ENCODE measurements around the gene CPNE5.

CPNE5 gene

DNA sequence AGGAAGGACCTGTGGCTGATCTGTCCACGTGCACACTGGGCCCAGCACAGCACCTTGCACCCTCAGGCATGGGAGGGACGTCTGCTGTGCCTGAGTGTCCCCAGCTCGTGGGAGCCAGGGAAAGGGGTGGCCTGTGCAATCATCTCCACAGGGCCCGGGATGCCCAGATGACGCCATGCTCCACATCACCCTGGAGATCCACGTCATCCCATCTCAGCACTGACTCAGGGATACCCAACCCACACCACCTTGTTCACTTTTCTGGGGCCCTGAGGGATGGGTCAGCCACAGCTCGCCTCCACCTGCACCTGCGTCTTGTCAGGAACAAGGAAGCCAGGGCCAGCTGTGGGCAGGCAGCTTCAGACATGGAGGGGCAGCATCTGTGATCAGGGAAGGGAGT is 93.4 kb downstream of the CPNE5 start:
- DNase-seq (ENCODE audit: low read depth in 2 of 2) = no peak

DNA sequence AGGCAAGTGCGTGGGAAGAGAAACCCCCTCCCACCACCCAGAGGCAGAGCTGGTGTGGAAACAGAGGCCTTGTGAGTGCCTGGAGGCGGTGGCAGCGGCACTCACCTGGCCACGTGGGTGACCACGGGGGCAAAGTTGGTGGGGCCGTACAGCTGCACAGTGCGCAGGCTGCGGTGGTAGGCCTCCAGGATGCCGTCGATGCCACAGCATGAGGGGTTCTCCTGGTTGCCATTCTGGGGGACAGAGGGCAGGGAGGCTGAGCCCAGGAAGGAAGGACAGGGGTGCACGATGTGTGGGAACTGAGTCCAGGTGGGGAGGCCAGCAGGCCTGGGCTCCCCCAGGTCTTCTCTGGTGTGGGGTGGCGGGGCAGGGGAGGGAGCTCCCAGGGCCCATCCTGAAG is 94.0 kb downstream of the CPNE5 start:
- no peak for DNase-seq (ENCODE audit: low read depth in 2 of 2)

DNA sequence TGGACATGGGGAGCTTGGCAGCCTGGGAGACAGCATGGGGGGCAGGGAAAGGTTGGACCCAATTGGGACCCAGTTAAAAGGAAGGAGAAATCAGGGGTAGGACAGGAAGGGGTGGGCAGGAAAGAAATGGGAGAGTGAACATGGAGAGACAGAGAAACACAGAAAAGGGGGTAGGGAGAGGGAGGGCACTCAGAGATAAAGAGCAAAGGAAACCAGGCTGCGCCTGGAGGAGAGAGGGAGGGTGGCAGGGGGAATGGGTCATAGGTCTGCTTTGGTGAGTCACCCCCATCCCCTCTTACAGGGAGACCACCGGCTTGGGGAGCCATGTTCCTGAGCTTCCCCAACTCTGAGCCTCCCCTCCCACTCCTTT is 95.0 kb downstream of the CPNE5 start:
- no peak for DNase-seq (ENCODE audit: low read depth in 2 of 2)

DNA sequence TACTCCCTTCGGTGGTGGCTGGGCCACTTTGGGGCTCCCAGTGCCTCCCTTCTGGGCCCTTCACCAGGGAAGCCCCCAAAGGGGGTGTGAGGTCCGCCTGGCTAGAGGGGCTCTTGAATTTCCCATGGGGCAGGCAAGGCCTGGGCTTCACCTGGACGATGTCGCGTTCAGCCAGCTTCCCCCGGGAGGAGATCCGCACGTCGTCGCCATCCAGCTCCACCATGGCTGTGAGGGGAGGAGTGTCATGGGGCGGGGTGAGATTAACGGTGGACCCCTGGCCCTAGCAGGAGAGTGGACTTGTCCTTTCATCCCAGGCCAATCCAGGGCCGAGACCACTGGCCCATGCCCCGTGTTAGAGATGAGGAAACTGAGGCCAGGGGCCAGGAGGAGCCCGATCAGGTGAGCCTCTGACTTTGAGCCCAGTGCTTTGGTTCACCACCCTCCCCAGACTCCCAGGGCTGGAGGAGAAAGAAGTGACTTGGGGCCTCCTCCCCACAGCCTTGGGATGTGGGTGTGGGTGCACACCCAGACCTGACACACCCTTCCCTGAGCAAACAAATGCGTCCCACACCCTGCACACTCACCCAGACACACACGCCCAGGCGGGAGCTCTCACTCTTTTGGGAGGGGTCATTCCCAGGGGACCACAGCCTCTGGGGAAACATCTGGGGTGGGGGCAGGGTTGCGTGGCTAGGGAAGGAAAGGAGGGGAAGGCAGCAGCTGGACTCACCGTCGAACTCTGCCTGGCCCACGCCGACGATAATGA is 95.5 kb downstream of the CPNE5 start:
- no peak for DNase-seq (ENCODE audit: low read depth in 2 of 2)

DNA sequence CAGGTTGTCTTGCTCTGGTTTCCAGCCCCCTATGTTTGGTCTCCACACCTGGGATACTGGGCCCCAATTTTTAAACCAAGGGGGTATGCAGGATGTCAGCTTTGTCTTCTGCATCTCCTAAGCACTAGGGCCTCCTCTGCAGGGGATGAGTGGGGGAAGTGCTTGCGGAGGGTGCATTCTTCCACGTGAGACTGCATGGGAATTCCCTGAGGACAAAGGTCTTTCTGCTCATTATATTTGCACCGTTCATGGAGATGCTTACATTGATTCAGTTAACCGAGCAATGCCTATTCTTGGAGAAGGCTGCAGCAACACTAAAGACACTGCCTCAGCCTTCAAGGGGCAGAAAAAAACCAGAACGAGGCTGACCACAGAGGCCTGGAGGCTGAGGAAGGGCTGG is 96.2 kb downstream of the CPNE5 start:
- DNase-seq (ENCODE audit: low read depth in 2 of 2) = no peak

DNA sequence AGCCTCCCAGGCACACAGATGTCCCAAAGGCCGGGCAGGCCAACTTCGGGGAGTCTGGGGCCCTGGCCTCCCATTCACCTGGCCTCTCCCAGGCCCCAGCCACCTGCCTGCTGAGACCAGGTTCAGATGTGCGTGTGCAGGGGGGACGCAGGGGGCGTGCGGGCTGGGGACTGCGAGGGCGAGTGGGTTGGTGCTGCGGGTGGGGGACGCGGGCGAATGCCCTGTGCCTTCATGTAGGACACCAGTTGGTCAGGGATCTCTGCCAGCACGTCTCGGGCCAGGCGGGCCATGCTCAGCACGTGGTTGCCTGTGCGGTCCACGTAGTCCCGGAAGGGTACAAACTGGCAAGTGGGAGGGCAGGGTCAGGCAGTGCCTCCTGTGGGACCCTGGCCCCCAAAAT is 97.1 kb downstream of the CPNE5 start:
- DNase-seq (ENCODE audit: low read depth in 2 of 2) = no peak

DNA sequence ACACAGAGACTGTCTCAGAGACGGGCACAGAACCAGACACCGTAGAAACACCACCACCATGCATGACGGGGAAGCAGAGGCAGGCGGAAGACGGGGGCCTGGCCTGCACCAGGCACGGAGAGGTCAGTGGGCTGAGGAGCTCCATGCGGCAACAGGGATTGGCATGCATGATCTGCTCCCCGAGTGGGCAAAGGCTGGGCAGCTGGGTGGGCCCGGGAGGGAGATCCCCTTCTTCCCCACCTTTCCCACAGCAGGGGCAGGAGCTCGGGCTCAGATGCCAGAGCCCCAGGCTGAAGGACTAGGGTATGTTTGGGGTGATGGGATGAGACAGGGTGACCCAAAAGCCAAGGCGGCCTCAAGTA is 98.4 kb downstream of the CPNE5 start:
- DNase-seq (ENCODE audit: low read depth in 2 of 2) = no peak

DNA sequence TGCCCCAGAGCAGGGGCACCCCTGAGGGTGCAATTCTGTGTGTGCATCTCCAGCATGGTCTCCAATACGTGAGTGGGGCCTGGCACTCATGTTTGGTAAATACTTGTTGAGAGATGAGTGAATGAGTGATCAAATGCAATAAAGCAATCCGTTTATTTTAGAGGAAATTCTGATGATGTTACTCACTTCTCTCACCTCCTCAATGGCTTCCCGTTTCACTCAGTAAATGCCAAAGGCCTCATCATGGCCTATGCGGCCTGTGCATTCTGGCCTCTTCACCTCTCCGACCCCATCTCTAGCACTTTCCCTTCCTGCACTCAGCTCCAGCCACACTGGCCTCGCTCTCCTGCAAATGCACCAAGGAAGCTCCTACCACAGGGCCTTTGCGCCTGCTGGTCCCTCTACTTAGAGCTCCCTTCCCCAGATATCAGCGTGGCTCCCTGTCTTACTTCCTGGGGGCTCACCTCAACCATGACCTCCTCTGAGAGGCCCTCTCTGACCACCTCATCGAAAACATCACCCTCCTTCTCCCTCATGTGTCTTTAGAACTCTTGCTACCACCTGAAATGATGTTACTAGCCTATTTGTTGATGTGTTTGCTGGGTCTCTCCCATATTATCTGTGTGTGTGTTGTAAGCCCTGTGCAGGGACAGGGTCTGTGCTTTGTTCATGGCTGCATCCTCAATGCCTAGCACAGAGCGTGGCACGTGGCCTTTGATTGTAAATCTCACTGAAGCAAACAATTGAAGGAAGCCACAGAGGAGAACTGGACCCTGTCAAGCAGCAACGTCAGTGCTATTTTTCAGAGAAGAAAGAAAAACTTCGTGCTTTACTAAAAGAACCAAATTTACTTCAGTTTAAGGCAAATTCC is 99.1 kb downstream of the CPNE5 start:
- no peak for DNase-seq (ENCODE audit: low read depth in 2 of 2)

DNA sequence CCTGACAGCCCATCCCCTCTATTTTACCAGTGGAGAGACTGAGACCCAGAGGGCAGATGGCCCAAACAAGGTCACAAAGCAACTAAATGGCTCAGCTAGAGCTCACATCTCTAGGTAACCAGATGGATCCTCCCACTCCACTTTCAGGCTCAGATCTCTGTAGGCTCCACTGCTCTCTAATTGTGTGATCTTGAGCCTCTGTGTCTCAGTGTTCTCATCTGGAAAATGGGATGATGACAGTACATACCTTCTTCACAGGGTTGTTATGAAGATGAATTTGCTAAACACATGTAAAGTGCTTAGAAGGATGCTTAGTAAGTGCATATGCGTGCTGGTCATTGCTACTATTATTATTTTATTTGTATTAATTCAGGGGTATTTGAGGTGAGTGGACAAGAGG is 101.1 kb downstream of the CPNE5 start:
- DNase-seq (ENCODE audit: low read depth in 2 of 2) = no peak

DNA sequence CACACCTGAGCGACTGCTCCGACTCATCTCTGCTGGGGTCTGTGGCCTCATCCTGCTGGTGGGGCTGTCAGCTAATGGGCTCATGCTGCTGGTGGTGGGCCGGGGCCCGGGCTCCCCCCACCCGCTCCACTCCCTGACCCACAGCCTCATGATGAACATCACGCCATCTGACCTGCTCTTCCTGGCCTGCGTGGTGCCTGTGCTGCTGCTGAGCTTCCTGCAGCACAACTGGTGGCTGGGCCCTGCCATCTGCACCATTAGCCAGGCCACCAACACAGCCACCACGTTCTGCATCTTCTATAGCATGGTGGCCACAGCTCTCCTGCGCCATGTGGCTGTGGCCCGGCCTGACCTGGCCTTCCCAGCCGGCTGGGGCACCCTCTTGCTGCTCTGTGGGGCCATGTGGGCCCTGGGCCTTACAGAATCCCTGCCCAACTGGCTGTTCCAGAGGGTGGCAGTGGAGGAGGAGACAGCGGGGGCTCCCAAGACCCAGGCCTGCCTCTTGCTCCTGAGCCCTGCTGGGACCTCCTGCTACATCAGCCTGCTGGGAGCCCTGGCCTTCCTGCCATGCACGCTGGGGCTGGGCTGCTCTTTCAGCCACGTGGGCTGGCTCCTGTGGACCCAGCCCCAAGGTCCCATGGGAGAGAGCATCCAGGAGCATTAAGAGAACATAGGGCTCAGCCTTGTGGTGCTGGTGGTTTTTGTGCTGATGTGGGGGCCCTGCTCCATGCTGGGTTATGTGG is 102.0 kb downstream of the CPNE5 start:
- DNase-seq (ENCODE audit: low read depth in 2 of 2) = no peak

DNA sequence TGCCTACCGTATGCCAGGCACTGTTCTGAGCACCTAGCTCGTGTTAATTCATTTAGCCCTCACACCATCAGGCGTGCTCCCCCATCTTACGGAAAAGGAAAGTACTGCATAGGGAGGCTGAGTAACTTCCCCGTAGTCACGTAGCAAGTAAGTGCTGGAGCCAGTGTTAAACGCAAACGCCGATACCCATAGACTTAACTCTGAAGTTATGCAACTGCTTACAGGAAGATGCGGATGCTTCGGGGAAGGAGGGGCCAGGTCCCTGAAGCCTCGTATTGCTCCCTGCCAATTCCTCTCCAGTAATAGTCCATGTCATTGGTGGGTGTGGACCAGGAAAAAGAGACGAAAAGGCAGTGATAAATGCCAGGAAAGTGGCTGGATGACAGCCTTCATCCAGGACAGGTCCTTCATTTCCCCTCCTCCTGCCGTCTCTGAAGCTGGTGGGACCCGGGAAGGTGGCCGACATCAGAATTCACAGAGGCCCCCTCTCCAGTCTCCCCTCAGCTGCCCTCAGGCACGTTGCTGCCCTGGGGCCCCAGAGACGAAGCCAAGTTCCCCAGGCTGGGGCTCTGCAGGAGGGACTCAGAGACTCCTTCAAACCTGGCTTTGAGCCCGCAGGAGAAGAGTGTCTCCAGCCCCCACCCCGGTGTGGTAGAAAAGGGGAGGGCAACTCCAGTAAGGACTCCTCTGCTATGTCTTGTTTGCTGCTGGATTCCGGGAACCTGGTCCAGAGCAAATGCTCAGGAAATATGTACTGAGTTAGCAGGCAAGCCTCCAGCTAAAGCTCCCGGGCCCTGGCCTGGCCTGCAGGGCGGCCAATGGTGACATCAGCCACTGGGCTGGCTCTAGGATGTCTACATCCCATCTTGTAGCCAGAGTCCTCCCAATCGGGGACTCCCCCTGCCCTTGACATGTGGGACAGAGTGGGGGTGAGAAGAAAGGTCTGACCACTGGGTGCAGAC is 103.9 kb downstream of the CPNE5 start:
- DNase-seq (ENCODE audit: low read depth in 2 of 2) = no peak

DNA sequence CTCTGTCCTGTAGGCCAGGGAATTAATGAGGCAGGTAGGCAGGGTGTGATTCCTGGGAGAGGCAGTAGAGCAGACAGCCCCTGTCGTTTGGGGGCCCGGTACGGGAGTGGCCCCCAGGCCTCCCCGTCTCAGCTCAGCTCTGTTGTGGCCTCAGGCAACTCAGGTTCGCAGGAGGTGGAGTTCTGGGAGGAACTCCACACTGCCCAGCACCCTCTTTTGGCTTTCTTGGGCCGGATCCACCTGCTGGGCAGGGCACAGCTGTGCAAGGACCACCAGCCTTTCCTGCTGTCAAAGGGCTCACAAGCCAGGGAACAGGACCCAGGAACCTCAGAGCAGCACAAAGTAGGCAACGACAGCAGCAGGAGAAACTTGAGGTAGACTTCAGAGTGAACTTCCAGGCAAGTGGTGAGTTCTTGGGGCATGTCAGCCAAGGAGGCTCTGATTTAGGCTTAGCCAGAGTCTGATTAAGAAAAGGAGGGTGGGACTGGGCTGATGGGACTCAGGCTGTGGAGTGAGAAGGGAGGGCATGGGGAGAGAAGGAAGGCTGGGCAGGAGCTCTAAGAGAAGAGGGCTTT is 104.7 kb downstream of the CPNE5 start:
- DNase-seq (ENCODE audit: low read depth in 2 of 2) = no peak

DNA sequence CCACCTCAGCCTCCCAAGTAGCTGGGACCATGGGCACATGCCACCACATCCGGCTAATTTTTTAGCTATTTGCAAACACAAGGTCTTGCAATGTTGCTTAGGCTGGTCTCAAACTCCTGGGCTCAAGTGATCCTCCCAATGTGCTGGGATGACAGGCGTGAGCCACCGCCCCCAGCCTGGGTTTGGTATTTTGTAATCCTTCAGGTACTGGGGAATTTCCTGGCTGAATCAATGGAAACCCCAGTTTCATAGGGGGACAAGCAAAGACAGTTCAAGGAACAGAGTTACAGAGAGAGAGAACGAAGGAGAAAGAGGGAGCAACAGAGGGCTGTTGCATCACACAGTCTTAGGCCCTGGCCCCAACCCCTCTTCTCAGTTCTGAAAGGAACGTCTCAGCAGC is 105.9 kb downstream of the CPNE5 start:
- DNase-seq (ENCODE audit: low read depth in 2 of 2) = no peak

DNA sequence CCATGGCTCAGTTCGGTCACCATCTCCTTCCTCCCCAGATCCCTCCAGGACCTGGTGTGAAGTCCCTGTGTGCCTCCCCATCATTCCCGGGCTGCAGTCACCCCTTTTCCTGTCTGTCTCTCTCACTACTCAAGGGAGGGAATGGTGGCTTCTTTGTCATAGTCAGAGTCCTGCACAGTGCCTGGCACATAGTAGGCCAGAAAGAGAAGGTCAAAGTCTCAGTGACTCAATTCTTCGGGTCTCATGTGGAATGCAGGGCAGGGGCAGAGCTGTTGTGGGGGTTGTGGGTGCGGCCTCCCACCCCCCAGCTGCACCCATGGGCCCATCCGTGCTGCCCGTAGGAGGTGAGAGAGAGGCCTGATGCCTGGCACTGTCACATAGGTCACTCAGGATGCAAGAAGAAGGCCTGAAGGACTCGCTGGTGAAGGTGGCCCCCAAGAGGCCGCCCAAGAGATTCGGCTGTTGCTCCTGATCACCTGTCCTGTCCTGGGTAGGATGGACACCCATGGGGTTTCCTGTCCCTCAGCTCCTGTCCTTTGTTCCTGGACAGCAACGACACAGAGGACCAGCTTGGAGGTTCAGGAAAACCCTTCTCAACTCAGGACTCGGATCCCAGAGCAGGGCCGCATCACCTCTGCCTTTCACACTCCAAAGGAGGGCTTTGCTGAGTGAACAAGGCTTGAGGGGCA is 107.5 kb downstream of the CPNE5 start:
- DNase-seq (ENCODE audit: low read depth in 2 of 2) = no peak

DNA sequence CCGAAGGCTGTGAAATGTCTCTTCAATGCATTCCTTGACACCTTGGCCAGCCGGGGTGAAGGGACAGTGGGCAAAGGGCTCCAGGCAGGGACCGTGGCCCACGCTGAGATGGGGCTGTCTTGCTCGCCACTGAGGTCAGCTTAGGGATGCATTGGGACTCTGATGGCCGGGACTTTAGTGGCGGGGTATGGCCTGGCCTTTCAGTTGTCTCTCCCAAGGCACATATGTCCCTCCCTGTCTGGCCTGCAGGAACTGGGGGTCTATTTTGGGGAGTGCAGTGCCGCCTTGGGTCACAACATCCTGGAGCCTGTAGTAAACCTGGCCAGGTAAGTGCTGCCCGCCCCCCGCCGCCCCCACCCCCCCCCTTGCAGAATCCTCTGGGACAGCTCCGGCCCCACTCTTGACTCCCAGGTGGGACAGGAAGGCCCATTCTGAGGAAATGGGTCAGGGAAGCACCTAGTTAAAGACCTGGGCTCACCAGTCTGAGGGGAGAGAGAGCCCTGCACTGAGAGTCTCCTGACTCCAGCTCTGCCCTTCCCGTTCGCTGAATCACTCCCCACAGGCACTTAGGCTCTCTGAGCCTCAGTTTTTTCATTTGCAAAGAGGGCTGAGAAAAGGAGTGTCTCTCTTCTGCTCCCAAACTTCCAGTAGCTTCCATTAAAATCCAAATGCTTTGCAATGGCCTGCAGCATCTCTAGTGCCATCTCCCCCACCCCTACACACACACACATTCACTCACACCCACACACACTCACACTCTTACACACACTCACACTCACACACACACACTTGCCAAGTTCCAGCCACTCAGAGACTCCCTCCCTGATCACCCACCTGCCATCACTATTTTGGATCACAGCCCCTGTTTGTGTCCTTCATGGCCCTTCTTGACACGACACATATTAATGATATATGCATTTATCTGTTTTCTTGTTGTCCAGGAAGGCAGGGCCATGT is 108.5 kb downstream of the CPNE5 start:
- no peak for DNase-seq (ENCODE audit: low read depth in 2 of 2)

DNA sequence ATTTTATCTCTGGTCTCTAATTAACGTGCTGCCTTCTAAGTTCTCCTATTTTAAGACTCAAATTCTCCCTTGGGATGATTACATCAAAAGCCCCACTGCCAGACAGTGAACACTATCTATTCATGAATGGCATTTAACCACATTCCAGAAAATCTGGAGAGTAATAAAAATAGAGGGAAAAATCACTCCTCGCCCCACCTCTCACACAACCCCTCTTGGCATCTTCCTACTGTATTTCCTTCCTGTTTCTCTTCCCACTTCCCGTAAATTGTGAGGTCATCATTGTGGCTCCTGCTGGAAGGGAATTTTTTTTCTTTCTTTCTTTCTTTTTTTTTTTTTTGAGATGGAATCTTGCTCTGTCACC is 110.1 kb downstream of the CPNE5 start:
- no peak for DNase-seq (ENCODE audit: low read depth in 2 of 2)

DNA sequence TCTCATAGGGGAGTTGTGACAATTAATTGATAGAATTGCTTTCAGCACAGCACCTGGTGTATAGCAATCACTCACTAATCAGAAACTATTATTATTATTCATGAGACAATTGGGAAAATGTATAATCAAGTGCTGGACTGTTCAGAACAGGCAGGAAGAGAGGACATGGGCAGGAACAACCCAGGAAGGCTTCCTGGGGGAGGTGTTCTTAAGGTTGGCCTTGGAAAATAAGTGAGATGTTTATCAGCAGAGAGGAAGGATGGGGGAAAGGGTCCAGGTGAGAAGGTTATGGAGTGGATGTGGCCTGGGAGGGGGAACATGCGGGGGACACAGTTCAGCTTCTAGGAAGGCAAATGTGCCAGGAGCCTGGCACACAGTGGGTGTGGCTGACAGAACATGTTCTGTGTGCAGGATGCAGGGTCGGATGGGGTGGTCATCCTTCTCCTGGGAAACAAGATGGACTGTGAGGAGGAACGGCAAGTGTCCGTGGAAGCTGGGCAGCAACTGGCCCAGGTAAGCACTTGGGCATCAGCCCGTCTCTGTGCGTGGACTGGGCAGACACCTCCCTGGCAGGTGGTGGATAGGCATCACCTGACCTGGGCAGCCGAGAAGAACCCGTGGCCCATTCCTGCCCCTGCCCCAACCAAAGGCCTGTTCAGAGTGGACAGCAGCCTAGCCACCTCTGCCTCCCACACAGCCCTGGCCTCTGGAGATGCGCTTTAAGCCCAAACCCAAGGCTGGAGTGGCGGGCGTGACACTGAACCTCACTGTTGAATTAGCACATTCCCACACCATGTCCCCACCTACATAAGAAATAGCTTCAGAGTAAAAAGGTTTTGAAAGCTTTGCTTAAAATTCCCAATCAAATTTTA is 110.7 kb downstream of the CPNE5 start:
- no peak for DNase-seq (ENCODE audit: low read depth in 2 of 2)

DNA sequence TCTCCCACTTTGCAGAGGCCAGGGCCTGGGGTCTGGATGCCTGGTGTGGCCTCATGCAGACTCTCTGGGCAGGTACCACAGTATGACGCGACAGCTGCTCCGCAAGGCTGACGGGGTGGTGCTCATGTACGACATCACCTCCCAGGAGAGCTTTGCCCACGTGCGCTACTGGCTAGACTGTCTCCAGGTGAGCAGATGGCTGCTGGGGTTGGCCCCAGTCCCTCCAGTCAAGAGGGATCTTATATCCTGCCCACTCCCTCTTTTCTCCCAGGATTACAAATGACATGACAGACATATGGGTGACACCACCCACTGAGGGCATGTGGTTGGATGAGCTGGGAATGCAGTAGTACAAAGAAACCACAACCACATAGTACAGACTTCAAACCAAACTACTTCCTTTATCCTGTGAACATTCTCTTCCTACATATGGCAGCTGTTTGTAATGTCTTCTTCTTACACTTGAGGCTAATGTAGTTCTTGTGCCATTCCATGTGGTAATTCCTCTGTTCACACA is 111.7 kb downstream of the CPNE5 start:
- DNase-seq (ENCODE audit: low read depth in 2 of 2) = no peak
